ENCODE data around the gene SHISA5. TPM values are rescaled to one million over a fixed set of nuclear protein-coding genes. Genes with fewer than 3 reads are reported as not detected.

SHISA5 gene
- total and polyA plus RNA-seq, 4 donors, result 40.7 to 104 (median 75.8) TPM

GRCh38 chr3:48476426-48477053 lies 27.4 kb downstream of the SHISA5 start:
- TF ChIP-seq RXRA (IDR thresholded peaks at IDR 0.05), result no peak
- TF ChIP-seq SP1 (IDR thresholded peaks at IDR 0.05), result no peak
- no peak for TF ChIP-seq FOXA1 (IDR thresholded peaks at IDR 0.05)
- TF ChIP-seq NR2F2 (IDR thresholded peaks at IDR 0.05), result no peak
- Histone ChIP-seq H3K9ac (ENCODE audit: low read depth in 1 of 2, low read length in 2 of 2) (no peak overlapping the region), H3K36me3 (ENCODE audit: control insufficient read depth in 4 of 4, insufficient read depth in 3 of 4, low read depth in 1 of 4, low read length in 3 of 4) (no peaks in the 10 kb centered on the region), H3K9me3 (ENCODE audit: control insufficient read depth in 4 of 4, low read length in 3 of 4) (no peaks in the 10 kb centered on the region), H3K4me3 (ENCODE audit: low read depth in 1 of 3, low read length in 3 of 3) (no peak overlapping the region), H3K27ac (ENCODE audit: low read depth in 1 of 2, low read length in 2 of 2) (no peak overlapping the region), H3K4me1 (ENCODE audit: control insufficient read depth in 4 of 4, insufficient read depth in 4 of 4, low read length in 3 of 4) (peaks cover 5 to 12% (median 9%) of the 10 kb centered on the region in 4 donors), H3K27me3 (ENCODE audit: control insufficient read depth in 4 of 4, insufficient read depth in 4 of 4, low read length in 3 of 4) (no peaks in the 10 kb centered on the region)
- DNase-seq (ENCODE audit: low spot score), result no peak
- 94% methylated on average over 9 of the region's 9 CpGs for WGBS

GRCh38 chr3:48475188-48475587 lies 28.8 kb downstream of the SHISA5 start:
- Histone ChIP-seq H3K9me3 (ENCODE audit: control insufficient read depth in 4 of 4, low read length in 3 of 4) (no peaks in the 10 kb centered on the region), H3K4me3 (ENCODE audit: low read depth in 1 of 3, low read length in 3 of 3) (no peak overlapping the region), H3K4me1 (ENCODE audit: control insufficient read depth in 4 of 4, insufficient read depth in 4 of 4, low read length in 3 of 4) (peaks cover 9 to 21% (median 17%) of the 10 kb centered on the region in 4 donors), H3K27me3 (ENCODE audit: control insufficient read depth in 4 of 4, insufficient read depth in 4 of 4, low read length in 3 of 4) (no peaks in the 10 kb centered on the region), H3K36me3 (ENCODE audit: control insufficient read depth in 4 of 4, insufficient read depth in 3 of 4, low read depth in 1 of 4, low read length in 3 of 4) (no peaks in the 10 kb centered on the region), H3K9ac (ENCODE audit: low read depth in 1 of 2, low read length in 2 of 2) (no peak overlapping the region), H3K27ac (ENCODE audit: low read depth in 1 of 2, low read length in 2 of 2) (no peak overlapping the region)
- 93% methylated on average over 11 of the region's 11 CpGs for WGBS
- TF ChIP-seq NR2F2 (IDR thresholded peaks at IDR 0.05) (no peak), ATF3 (IDR thresholded peaks at IDR 0.05) (no peak), YY1 (IDR thresholded peaks at IDR 0.05) (no peak), FOXA2 (IDR thresholded peaks at IDR 0.05) (no peak), ZBTB33 (IDR thresholded peaks at IDR 0.05) (no peak), MAX (IDR thresholded peaks at IDR 0.05) (no peak), GABPA (IDR thresholded peaks at IDR 0.05 in 1 of 2, conservative IDR thresholded peaks at IDR 0.05 in 1 of 2) (no peak), CTCF (IDR thresholded peaks at IDR 0.05; ENCODE audit: low read depth, low read length, missing input control) (no peak), JUND (IDR thresholded peaks at IDR 0.05) (no peak), HNF4G (IDR thresholded peaks at IDR 0.05) (no peak), RXRA (IDR thresholded peaks at IDR 0.05) (no peak), FOXA1 (IDR thresholded peaks at IDR 0.05) (no peak), EGR1 (IDR thresholded peaks at IDR 0.05; ENCODE audit: low read depth in 2 of 2) (no peak), RAD21 (IDR thresholded peaks at IDR 0.05) (no peak), TAF1 (conservative IDR thresholded peaks at IDR 0.05) (no peak), SP1 (IDR thresholded peaks at IDR 0.05) (no peak), REST (IDR thresholded peaks at IDR 0.05) (no peak)
- DNase-seq (ENCODE audit: low spot score), result no peak
